ENCODE results near the gene SHB. TPM values are rescaled to one million over a fixed set of nuclear protein-coding genes. Genes with fewer than 3 reads are reported as not detected.

Gene SHB
- total RNA-seq, 1 donor from 2014 or later: 3.1 TPM

GRCh38 chr9:37948417-37948980 is 120.5 kb downstream of the SHB start:
- Histone ChIP-seq H3K36me3 (ENCODE audit: control insufficient read depth in 3 of 3, insufficient read depth in 3 of 3, low read length in 3 of 3) (peaks cover 9 to 18% (median 18%) of the 10 kb centered on the region in 3 donors), H3K27me3 (ENCODE audit: control insufficient read depth in 3 of 3, insufficient read depth in 3 of 3, low read length in 3 of 3) (no peaks in the 10 kb centered on the region), H3K4me3 (ENCODE audit: low read length in 3 of 3) (no peak overlapping the region), H3K27ac (ENCODE audit: low read depth, low read length) (no peak overlapping the region), H3K9ac (ENCODE audit: low read depth in 1 of 3, low read length in 3 of 3) (no peak overlapping the region), H3K9me3 (ENCODE audit: control insufficient read depth in 3 of 3, low read length in 3 of 3) (no peaks in the 10 kb centered on the region), H3K4me1 (ENCODE audit: control insufficient read depth in 3 of 3, insufficient read depth in 3 of 3, low read length in 3 of 3) (peaks cover 9 to 15% (median 10%) of the 10 kb centered on the region in 3 donors)

- Histone ChIP-seq H3K27ac (ENCODE audit: low read depth, low read length) (no peak overlapping the region), H3K9ac (ENCODE audit: low read depth in 1 of 3, low read length in 3 of 3) (no peak overlapping the region), H3K4me1 (ENCODE audit: control insufficient read depth in 3 of 3, insufficient read depth in 3 of 3, low read length in 3 of 3) (peaks cover 12 to 18% (median 13%) of the 10 kb centered on the region in 3 donors), H3K36me3 (ENCODE audit: control insufficient read depth in 3 of 3, insufficient read depth in 3 of 3, low read length in 3 of 3) (peaks cover 9 to 18% (median 18%) of the 10 kb centered on the region in 3 donors), H3K27me3 (ENCODE audit: control insufficient read depth in 3 of 3, insufficient read depth in 3 of 3, low read length in 3 of 3) (no peaks in the 10 kb centered on the region), H3K9me3 (ENCODE audit: control insufficient read depth in 3 of 3, low read length in 3 of 3) (no peaks in the 10 kb centered on the region), H3K4me3 (ENCODE audit: low read length in 3 of 3) (no peak overlapping the region)
These were observed 121.0 kb downstream of the SHB start for GRCh38 chr9:37947977-37948376.

DNA sequence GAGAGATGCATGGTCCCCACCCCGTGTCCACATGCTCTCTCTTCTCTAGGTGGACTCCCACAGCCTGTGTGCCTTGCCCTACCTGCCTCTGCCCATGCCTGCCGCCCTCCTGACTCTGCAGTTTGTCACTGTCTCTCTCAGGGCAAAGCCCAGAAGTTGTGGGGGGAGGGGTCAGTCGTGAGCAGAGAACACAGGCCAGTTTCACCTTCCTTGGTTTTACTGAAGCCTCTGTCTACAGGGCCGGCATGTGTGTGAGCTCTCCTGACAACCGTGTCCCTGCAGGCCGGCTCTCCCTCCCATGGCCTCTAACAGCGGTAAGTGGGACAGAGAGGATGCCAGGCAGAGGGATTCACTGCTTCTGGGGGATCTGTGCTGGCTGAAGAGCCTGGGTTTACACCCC is 121.6 kb downstream of the SHB start:
- H3K4me3 ChIP-seq (ENCODE audit: low read length in 3 of 3): no peak overlapping the region
- peaks cover 8 to 18% (median 18%) of the 10 kb centered on the region in 3 donors for H3K36me3 ChIP-seq (ENCODE audit: control insufficient read depth in 3 of 3, insufficient read depth in 3 of 3, low read length in 3 of 3)
- H3K9ac ChIP-seq (ENCODE audit: low read depth in 1 of 3, low read length in 3 of 3): no peak overlapping the region
- no peaks in the 10 kb centered on the region for H3K9me3 ChIP-seq (ENCODE audit: control insufficient read depth in 3 of 3, low read length in 3 of 3)
- no peaks in the 10 kb centered on the region for H3K27me3 ChIP-seq (ENCODE audit: control insufficient read depth in 3 of 3, insufficient read depth in 3 of 3, low read length in 3 of 3)
- peaks cover 12 to 19% (median 13%) of the 10 kb centered on the region in 3 donors for H3K4me1 ChIP-seq (ENCODE audit: control insufficient read depth in 3 of 3, insufficient read depth in 3 of 3, low read length in 3 of 3)
- H3K27ac ChIP-seq (ENCODE audit: low read depth, low read length): no peak overlapping the region

DNA sequence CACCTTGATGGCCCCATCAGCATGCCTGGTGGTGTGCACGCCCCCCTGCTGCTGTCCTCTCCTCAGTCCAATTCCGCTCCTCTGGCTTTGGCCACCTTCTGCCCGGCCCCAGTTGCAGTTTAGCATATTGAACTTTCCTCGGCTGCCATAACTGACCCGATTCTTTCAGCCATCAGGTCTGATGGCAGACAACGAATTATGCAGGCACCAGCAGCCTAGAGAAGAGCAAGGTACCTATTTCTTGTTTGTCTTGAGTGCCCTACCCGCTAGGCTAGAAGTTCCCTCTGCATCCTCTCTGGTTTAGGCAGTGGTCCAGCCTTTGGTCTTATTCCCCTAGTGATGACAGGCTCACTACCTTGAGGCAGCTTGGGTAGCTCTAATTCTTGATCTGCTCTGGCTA is 122.1 kb downstream of the SHB start:
- H3K4me3 ChIP-seq (ENCODE audit: low read length in 3 of 3): no peak overlapping the region
- no peaks in the 10 kb centered on the region for H3K27me3 ChIP-seq (ENCODE audit: control insufficient read depth in 3 of 3, insufficient read depth in 3 of 3, low read length in 3 of 3)
- no peak overlapping the region for H3K9ac ChIP-seq (ENCODE audit: low read depth in 1 of 3, low read length in 3 of 3)
- no peaks in the 10 kb centered on the region for H3K9me3 ChIP-seq (ENCODE audit: control insufficient read depth in 3 of 3, low read length in 3 of 3)
- peaks cover 12 to 19% (median 13%) of the 10 kb centered on the region in 3 donors for H3K4me1 ChIP-seq (ENCODE audit: control insufficient read depth in 3 of 3, insufficient read depth in 3 of 3, low read length in 3 of 3)
- H3K36me3 ChIP-seq (ENCODE audit: control insufficient read depth in 3 of 3, insufficient read depth in 3 of 3, low read length in 3 of 3): peaks cover 8 to 18% (median 18%) of the 10 kb centered on the region in 3 donors
- H3K27ac ChIP-seq (ENCODE audit: low read depth, low read length): no peak overlapping the region

GRCh38 chr9:37946041-37946440 is 123.0 kb downstream of the SHB start:
- no peak overlapping the region for H3K9ac ChIP-seq (ENCODE audit: low read depth in 1 of 3, low read length in 3 of 3)
- no peak overlapping the region for H3K27ac ChIP-seq (ENCODE audit: low read depth, low read length)
- no peaks in the 10 kb centered on the region for H3K27me3 ChIP-seq (ENCODE audit: control insufficient read depth in 3 of 3, insufficient read depth in 3 of 3, low read length in 3 of 3)
- no peak overlapping the region for H3K4me3 ChIP-seq (ENCODE audit: low read length in 3 of 3)
- peaks cover 12 to 15% (median 13%) of the 10 kb centered on the region in 3 donors for H3K4me1 ChIP-seq (ENCODE audit: control insufficient read depth in 3 of 3, insufficient read depth in 3 of 3, low read length in 3 of 3)
- H3K36me3 ChIP-seq (ENCODE audit: control insufficient read depth in 3 of 3, insufficient read depth in 3 of 3, low read length in 3 of 3): peaks cover 6 to 18% (median 18%) of the 10 kb centered on the region in 3 donors
- no peaks in the 10 kb centered on the region for H3K9me3 ChIP-seq (ENCODE audit: control insufficient read depth in 3 of 3, low read length in 3 of 3)

DNA sequence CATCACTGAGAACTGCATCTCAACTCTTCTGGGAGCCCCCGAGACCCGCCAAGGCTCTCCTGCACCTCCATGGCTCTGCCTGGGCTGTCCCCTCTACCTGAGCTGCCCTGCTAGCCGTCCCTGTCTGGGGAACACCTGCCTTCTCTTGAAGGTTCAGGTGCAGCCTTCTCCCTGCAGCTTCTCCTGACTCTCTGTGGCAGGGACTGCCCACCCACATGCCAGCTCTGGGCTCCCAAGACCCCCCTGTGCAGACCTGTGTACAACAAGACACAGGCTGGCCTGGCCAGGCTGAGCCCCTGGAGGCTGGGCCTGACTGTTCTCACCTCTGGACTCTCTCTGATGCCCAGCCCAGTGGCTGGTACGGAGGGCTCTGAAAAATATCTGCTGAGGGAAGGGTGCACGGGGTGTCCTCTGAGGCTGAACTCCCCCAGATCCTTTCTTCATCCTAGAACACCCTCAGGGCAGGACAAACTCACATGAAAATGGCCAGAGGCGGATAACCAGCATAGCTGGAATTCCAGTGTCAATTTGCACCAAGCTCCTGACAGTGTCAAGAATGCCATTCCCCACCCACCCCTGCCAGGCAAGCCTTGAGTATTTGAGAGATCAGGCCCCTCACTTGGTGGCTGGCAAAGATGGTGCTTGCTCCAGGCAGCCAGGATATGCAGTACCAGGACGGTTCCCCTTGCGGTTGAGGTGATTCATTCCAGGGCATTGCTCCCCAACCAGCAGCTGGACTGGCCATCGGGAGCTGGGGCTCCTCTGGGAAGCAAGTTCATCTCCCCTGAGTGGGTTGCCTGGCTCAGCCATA is 124.2 kb downstream of the SHB start:
- H3K4me1 ChIP-seq (ENCODE audit: control insufficient read depth in 3 of 3, insufficient read depth in 3 of 3, low read length in 3 of 3): peaks cover 9 to 15% (median 13%) of the 10 kb centered on the region in 3 donors
- H3K9me3 ChIP-seq (ENCODE audit: control insufficient read depth in 3 of 3, low read length in 3 of 3): no peaks in the 10 kb centered on the region
- H3K9ac ChIP-seq (ENCODE audit: low read depth in 1 of 3, low read length in 3 of 3): no peak overlapping the region
- peaks cover 6 to 18% (median 16%) of the 10 kb centered on the region in 3 donors for H3K36me3 ChIP-seq (ENCODE audit: control insufficient read depth in 3 of 3, insufficient read depth in 3 of 3, low read length in 3 of 3)
- no peak overlapping the region for H3K27ac ChIP-seq (ENCODE audit: low read depth, low read length)
- H3K27me3 ChIP-seq (ENCODE audit: control insufficient read depth in 3 of 3, insufficient read depth in 3 of 3, low read length in 3 of 3): no peaks in the 10 kb centered on the region
- H3K4me3 ChIP-seq (ENCODE audit: low read length in 3 of 3): no peak overlapping the region

- Histone ChIP-seq H3K27me3 (ENCODE audit: control insufficient read depth in 3 of 3, insufficient read depth in 3 of 3, low read length in 3 of 3) (no peaks in the 10 kb centered on the region), H3K27ac (ENCODE audit: low read depth, low read length) (no peak overlapping the region), H3K36me3 (ENCODE audit: control insufficient read depth in 3 of 3, insufficient read depth in 3 of 3, low read length in 3 of 3) (peaks cover 6 to 18% (median 16%) of the 10 kb centered on the region in 3 donors), H3K9ac (ENCODE audit: low read depth in 1 of 3, low read length in 3 of 3) (no peak overlapping the region), H3K9me3 (ENCODE audit: control insufficient read depth in 3 of 3, low read length in 3 of 3) (no peaks in the 10 kb centered on the region), H3K4me1 (ENCODE audit: control insufficient read depth in 3 of 3, insufficient read depth in 3 of 3, low read length in 3 of 3) (peaks cover 13 to 20% (median 17%) of the 10 kb centered on the region in 3 donors), H3K4me3 (ENCODE audit: low read length in 3 of 3) (no peak overlapping the region)
These were observed 124.8 kb downstream of the SHB start for GRCh38 chr9:37944266-37944650.

- Histone ChIP-seq H3K36me3 (ENCODE audit: control insufficient read depth in 3 of 3, insufficient read depth in 3 of 3, low read length in 3 of 3) (peaks cover 6 to 16% (median 15%) of the 10 kb centered on the region in 3 donors), H3K27ac (ENCODE audit: low read depth, low read length) (no peak overlapping the region), H3K4me1 (ENCODE audit: control insufficient read depth in 3 of 3, insufficient read depth in 3 of 3, low read length in 3 of 3) (peaks cover 19 to 26% (median 23%) of the 10 kb centered on the region in 3 donors)
These were observed 125.4 kb downstream of the SHB start for GRCh38 chr9:37943345-37944265.

DNA sequence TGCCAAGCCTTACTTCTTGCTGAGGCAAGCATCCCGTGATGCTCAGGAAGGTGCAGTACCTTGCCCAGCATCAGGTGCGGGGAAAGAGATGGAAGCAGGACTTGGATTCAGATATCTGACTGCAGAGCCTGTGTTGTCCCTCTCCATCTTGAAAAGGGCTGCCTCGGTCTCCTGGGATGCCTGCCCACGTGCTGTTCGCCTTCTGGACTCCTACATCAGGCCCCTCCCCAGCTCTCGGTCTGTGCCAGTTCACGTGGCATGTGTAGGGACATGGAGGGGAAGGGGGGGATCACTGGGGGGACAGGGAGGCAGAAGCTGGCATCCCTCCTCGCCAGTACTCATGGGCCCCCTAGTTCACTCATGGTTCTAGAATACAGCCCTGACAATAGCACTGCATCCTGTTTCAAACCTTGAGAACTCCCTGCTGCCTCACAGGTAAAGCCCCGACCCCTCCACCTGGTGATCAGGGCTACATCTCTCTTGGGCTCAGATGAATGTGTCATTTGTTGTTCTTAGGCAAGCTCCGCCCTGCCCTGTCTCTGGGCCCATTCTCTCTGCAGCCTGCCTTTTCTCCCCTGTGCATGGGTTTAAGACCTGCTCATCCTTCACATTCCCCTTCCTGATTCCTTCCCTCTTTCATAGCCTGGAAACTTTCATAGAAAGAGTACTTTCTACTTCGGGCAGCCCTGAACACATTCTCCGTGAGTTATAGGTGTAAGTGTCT is 126.2 kb downstream of the SHB start:
- no peak overlapping the region for H3K27ac ChIP-seq (ENCODE audit: low read depth, low read length)
- peaks cover 21 to 31% (median 30%) of the 10 kb centered on the region in 3 donors for H3K4me1 ChIP-seq (ENCODE audit: control insufficient read depth in 3 of 3, insufficient read depth in 3 of 3, low read length in 3 of 3)
- H3K9me3 ChIP-seq (ENCODE audit: control insufficient read depth in 3 of 3, low read length in 3 of 3): no peaks in the 10 kb centered on the region
- no peak overlapping the region for H3K9ac ChIP-seq (ENCODE audit: low read depth in 1 of 3, low read length in 3 of 3)
- no peaks in the 10 kb centered on the region for H3K27me3 ChIP-seq (ENCODE audit: control insufficient read depth in 3 of 3, insufficient read depth in 3 of 3, low read length in 3 of 3)
- H3K36me3 ChIP-seq (ENCODE audit: control insufficient read depth in 3 of 3, insufficient read depth in 3 of 3, low read length in 3 of 3): peaks cover 0 to 16% (median 10%) of the 10 kb centered on the region in 3 donors
- H3K4me3 ChIP-seq (ENCODE audit: low read length in 3 of 3): no peak overlapping the region

More at GRCh38 chr9:37943345-37944265, 125.4 kb downstream of the SHB start:
- no peaks in the 10 kb centered on the region for H3K9me3 ChIP-seq (ENCODE audit: control insufficient read depth in 3 of 3, low read length in 3 of 3)
- H3K4me3 ChIP-seq (ENCODE audit: low read length in 3 of 3): no peak overlapping the region
- H3K27me3 ChIP-seq (ENCODE audit: control insufficient read depth in 3 of 3, insufficient read depth in 3 of 3, low read length in 3 of 3): no peaks in the 10 kb centered on the region
- no peak overlapping the region for H3K9ac ChIP-seq (ENCODE audit: low read depth in 1 of 3, low read length in 3 of 3)
